Measurements from ENCODE around the gene HNRNPK.

The HNRNPK gene

DNA sequence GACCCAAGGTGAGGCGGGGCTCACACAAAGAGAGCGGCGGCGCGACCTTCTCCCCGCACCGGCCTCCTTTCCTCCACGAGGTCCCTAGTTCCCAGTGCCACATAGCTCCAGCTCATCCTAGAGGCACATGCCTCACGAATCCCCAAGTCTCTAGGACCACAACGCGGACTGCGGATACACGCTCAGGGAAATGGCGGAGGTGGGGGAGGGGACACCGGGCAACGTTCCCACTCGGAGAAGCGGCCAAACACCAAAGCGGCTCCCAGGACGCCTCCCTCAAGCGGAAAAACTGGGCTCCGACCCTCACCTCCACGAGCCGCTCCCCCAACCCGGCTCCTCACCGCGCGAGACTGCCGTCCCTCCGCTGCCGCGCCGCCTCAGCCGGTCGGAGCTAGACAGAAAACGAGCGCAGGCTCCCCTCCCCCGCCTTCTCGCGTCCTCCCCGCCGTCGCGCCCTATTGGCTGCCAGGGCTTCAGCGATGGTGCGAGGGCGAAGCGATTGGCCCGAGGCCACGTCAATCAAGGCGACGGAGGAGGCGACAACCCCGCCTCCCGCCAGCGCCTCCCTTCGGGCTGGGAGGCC lies at the start of gene HNRNPK:
Gene HNRNPK (minus strand): TSS at position 404 of the 583 bp plus-strand sequence. CDS start 1,963 bp downstream, outside the sequence.
- peak; percentile 90 for DNase-seq (ENCODE audit: low read depth)

GRCh38 chr9:84027201-84027600 lies 47.2 kb upstream of the HNRNPK start:
- no peak for DNase-seq (ENCODE audit: low read depth)

DNA sequence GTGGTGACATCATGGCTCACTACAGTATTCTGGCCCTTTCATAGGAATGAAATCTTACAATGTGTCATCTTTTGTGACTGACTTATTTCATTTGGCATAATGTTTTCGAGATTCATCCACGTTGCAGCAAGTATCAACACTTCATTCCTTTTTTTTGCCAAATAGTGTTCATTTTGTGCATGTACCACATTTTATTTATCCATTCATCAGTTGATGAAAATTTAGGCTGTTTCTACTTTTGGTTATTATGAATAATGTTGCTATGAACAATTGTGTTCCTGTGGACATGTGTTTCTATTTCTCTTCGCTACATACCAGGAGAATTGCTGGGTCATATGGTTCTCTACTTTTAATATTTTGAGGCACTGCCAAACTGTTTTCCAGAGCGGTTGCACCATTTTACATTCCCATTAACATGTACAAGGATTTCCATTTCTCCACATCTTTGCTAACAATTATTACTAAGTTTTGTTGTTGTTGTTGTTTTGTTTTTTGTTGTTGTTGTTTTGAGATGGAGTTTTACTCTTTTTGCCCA lies 44.1 kb upstream of the HNRNPK start:
- no peak for DNase-seq (ENCODE audit: low read depth)

DNA sequence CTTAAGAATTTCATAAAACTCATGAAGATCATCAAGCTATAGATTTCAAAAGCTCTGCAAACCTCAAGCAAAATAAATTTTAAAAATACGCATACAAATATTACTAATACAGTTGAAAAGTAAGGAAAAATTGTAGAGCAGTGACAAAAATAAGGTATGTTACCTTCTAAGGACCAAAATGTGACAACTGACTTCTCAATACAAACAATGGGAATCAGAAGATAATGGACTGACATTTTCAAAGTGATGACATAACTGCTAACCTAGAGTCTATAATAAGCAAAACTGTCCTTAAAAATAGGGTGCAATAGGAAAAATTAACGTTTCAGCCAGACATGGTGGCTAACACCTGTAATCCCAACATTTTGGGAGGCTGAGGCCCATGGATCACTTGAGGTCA lies 27.6 kb upstream of the HNRNPK start:
- no peak for DNase-seq (ENCODE audit: low read depth)

- no peak for DNase-seq (ENCODE audit: low read depth)
These were observed 23.2 kb upstream of the HNRNPK start for GRCh38 chr9:84003246-84003645.

GRCh38 chr9:84002344-84002743 lies 22.3 kb upstream of the HNRNPK start:
- no peak for DNase-seq (ENCODE audit: low read depth)

GRCh38 chr9:84001621-84002020 lies 21.6 kb upstream of the HNRNPK start:
- no peak for DNase-seq (ENCODE audit: low read depth)

GRCh38 chr9:84000186-84000585 lies 20.2 kb upstream of the HNRNPK start:
- no peak for DNase-seq (ENCODE audit: low read depth)

- no peak for DNase-seq (ENCODE audit: low read depth)
These were observed 19.3 kb upstream of the HNRNPK start for GRCh38 chr9:83999141-83999918.

DNA sequence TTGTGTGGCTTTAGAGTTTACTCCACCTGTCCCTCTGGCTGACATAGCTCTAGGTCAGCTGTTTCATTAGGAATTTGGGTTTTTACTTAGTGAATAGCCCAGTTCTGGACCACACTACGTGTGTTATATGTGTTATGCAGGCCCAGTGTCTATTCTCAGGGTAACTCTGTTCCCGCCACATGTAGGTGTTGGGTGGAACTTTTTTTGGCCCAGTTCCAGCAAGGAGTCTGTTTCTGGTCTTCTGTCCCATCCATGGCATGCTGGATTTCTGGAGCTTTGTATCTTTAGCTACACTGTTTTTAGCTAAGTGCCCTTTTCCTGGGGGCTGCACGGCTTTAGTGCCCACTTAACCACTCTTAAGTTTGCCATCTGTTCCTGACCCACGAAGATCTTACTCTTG lies 16.1 kb upstream of the HNRNPK start:
- no peak for DNase-seq (ENCODE audit: low read depth)

DNA sequence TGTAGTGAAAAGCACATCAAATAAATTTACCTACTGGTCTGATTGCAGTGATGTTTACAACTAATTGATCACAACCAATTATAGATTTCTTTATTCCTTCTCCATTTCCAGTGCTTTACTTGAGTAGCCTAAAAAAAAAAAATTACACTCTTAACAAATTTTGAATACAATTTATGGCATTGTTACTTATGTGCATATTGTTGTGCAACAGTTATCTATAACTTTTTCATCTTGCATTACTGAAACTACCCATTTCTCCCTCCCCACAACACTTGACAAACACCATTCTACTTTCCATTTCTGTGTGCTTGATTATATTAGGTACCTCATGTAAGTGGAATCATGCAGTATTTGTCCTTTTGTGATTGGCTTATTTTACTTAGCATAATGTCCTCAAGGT lies 12.9 kb upstream of the HNRNPK start:
- DNase-seq (ENCODE audit: low read depth): no peak

DNA sequence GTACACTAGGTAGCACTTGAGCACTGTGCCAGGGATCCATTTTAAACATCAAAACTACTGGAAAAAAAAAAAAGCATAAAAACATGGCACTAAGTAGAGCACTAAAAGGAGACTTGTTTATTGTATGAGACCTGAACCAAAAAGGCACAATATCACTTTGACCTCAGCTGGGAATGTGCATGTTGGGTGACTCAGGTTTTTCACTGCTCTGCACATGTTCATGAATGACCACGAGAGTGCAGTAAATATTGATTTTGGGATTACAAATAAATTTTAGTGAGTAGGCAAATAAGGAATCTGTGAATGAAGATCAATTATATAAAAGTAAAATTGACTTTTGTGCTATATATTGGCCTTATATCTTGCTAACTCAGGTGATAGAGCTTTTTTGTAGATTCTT lies 12.4 kb upstream of the HNRNPK start:
- no peak for DNase-seq (ENCODE audit: low read depth)

DNA sequence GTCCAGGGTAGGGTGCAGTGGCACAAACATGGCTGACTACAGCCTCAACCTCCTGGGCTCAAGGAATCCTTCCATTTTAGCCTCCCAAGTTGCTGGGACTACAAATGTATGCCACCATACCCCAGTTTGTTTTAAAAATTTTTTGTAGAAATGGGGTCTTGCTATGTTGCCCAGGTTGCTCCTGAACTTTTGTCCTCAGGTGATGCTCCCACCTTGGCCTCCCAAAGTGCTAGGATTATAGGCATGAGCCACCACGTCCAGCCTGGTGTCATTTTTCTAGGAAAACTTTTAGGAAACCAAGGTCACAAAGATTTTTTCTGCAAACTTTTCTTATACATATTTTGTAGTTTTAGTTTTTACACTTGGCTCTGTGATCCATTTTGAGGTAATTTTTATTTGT lies 11.3 kb upstream of the HNRNPK start:
- DNase-seq (ENCODE audit: low read depth): no peak

- DNase-seq (ENCODE audit: low read depth): no peak
These were observed 8.4 kb upstream of the HNRNPK start for GRCh38 chr9:83988411-83988810.

GRCh38 chr9:83987402-83987791 lies 7.4 kb upstream of the HNRNPK start:
- no peak for DNase-seq (ENCODE audit: low read depth)

DNA sequence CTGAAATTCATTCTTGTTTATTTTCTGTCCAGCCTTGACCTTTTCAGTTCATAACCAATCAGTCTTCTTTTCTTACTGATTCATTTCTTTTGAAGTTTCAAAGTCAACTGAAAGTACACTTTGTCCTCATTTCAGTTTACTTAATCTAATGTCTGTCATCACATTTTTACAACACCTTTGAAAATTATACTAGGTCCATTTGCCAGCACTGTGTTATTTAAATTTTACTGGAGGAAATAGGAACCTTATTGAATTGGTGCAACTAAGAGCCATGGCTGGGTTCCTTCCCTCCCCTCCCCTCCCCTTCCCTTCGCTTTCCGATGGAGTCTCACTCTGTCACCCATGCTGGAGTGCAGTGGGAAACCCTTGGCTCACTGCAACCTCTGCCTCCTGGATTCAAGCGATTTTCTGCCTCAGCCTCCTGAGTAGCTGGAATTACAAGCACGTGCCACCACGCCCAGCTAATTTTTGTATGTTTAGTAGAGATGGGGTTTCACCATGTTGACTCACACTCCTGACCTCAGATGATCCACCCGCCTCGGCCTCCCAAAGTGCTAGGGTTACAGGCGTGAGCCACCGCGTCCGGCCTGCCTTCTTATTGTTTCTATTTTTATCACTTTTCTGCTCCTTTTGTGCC lies 6.9 kb upstream of the HNRNPK start:
- no peak for DNase-seq (ENCODE audit: low read depth)

DNA sequence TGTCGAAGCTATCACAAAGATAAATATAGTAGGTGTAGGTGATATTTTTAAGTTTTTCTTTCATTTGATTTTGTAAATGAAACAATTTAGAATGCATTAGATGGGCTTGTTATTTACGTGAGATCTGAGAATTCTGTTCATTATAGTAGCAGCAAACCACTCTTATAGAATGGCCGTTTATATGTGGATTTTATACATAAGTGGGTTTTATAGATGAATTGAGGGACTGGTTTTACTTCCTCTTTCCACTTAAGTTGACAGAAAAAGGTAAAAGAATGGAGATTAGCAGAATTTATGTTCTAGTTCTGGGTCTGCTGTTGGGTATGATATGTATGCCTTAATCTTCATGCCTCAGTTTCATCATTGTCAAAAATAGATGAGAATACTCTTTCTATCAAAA lies 6.2 kb upstream of the HNRNPK start:
- no peak for DNase-seq (ENCODE audit: low read depth)

GRCh38 chr9:83981126-83981871 lies 1.3 kb upstream of the HNRNPK start:
- DNase-seq (ENCODE audit: low read depth): no peak

DNA sequence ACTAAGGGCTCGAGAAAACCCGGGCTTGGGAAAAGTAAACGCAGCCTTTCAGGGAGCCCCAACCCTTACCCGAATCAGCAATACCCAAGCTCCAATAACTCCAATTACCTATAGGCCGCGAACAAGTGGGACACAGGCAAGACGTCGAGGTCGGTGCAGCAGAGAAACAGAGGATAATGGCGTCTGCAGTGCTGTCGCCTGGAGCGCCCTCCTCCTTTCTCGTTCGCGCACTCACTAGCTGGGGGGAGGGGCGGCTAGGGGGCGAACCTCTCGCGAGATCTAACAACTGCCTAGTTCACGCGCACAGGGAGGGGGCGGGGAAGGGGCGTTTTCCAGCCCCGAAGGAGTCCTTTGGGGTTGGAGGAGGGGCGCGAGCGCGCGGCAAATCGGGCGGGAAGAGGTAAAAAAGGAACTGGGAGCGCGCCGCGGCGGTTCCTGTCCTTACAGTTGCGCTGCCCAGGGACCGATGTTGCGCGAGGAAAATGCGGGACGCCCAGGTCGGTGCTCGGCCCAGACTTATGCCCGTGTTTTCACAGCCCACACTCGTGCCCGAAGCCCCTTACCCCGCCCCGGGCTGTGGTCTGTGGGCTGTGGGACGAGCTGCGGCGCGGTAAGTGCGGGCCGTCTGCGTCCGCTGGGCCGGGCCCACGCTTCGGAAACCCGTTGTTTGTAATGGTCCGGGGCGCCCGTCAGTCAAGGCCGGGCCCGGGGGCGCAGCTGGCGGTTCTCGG lies 545 bp upstream of the HNRNPK start, which contains the start of gene RMI1:
Gene RMI1 (plus strand): TSS at position 411 of the 731 bp plus-strand sequence. CDS start 20,182 bp downstream, outside the sequence.
- peak; percentile 85 for DNase-seq (ENCODE audit: low read depth)

GRCh38 chr9:83978992-83979811 lies 813 bp downstream of the HNRNPK start:
- no peak for DNase-seq (ENCODE audit: low read depth)

- DNase-seq (ENCODE audit: low read depth): no peak
These were observed 2.8 kb downstream of the HNRNPK start for GRCh38 chr9:83977196-83977595.
